ENCODE measurements around the gene KLF5. TPM values are rescaled to one million over a fixed set of nuclear protein-coding genes. Genes with fewer than 3 reads are reported as not detected.

Gene KLF5
- total RNA-seq = 1 to 10 TPM; 5.0 to 5.4 TPM
- 1 to 10 TPM in 1 of 2 donors, under 1 TPM in 1; 0.83 to 3.3 TPM for polyA plus RNA-seq

- no peaks in the 10 kb centered on the region for H3K9me3 ChIP-seq (ENCODE audit: control insufficient read depth in 1 of 2, low read length in 2 of 2)
- DNase-seq = peak; percentile 93 to 97 (median 94)
- H3K27me3 Mint-ChIP-seq = peaks cover 10 to 13% of the 10 kb centered on the region in 2 donors
- intact Hi-C loops (cut with micrococcal nuclease) = loop anchor here (1.0 to 5.0 kb wide), 4 partner anchors 278 to 656 kb away; partner anchors contain the start of genes BORA, DIS3 and MZT1
- H3K4me3 Mint-ChIP-seq = peak within 1 kb of the TSS; percentile 87 to 95 (median 92)
- H3K27ac ChIP-seq (ENCODE audit: low read depth, low read length) = no peak within 1 kb of the TSS
- H3K36me3 ChIP-seq (ENCODE audit: insufficient read depth, low read length) = no peaks in the 10 kb centered on the region
- CTCF ChIA-PET (ENCODE audit: partially characterized antibody) = interaction anchor here (0.7 to 3.2 kb wide), 7 partner anchors 11 to 790 kb away, joined by 3 to 14 read pairs (median 3); no protein-coding TSS in a partner anchor
- peak within 1 kb of the TSS; percentile 52 to 60 for H3K4me3 ChIP-seq (ENCODE audit: low read length in 2 of 2)
- H3K27me3 ChIP-seq (ENCODE audit: insufficient read depth, low read length) = peaks cover 11% of the 10 kb centered on the region
- peaks cover 14 to 30% (median 18%) of the 10 kb centered on the region in 4 donors for H3K4me1 Mint-ChIP-seq
- H3K36me3 Mint-ChIP-seq = peaks cover 3 to 5% of the 10 kb centered on the region in 2 donors
- H3K9me3 Mint-ChIP-seq = no peaks in the 10 kb centered on the region
- peaks cover 19% of the 10 kb centered on the region for H3K4me1 ChIP-seq (ENCODE audit: insufficient read depth, low read length)
- H3K27ac Mint-ChIP-seq = peak within 1 kb of the TSS; percentile 72 to 94 (median 84)
- POLR2A ChIA-PET (ENCODE audit: partially characterized antibody) = interaction anchor here (0.7 to 2.7 kb wide), 11 partner anchors 12 to 1074 kb away, joined by 3 to 13 read pairs (median 3); partner anchors contain the start of genes DIS3 and PIBF1
These were observed at the start of gene KLF5 for GRCh38 chr13:73058736-73059459. Gene KLF5, plus strand, starts transcription at chr13:73059005. Its CDS starts 323 bp downstream, at chr13:73059328.

- no peaks in the 10 kb centered on the region for H3K27me3 ChIP-seq (ENCODE audit: insufficient read depth, low read length)
- H3K9me3 Mint-ChIP-seq = no peaks in the 10 kb centered on the region
- no peak overlapping the region for H3K4me3 ChIP-seq (ENCODE audit: low read length in 2 of 2)
- no peaks in the 10 kb centered on the region for H3K4me1 Mint-ChIP-seq
- POLR2A ChIA-PET (ENCODE audit: partially characterized antibody) = no interaction called here
- no peaks in the 10 kb centered on the region for H3K9me3 ChIP-seq (ENCODE audit: control insufficient read depth in 1 of 2, low read length in 2 of 2)
- peak overlapping the region in 2 of 7 donors; percentile 23 to 73 for H3K27ac Mint-ChIP-seq
- no peak overlapping the region for H3K27ac ChIP-seq (ENCODE audit: low read depth, low read length)
- H3K4me3 Mint-ChIP-seq = no peak overlapping the region
- H3K27me3 Mint-ChIP-seq = no peaks in the 10 kb centered on the region
- peaks cover 30 to 40% of the 10 kb centered on the region in 2 donors for H3K36me3 Mint-ChIP-seq
- no peaks in the 10 kb centered on the region for H3K4me1 ChIP-seq (ENCODE audit: insufficient read depth, low read length)
- intact Hi-C loops (cut with micrococcal nuclease) = no loop called here
- no peak for DNase-seq
- CTCF ChIA-PET (ENCODE audit: partially characterized antibody) = no interaction called here
- H3K36me3 ChIP-seq (ENCODE audit: insufficient read depth, low read length) = no peaks in the 10 kb centered on the region
These were observed 47.1 kb upstream of the KLF5 start for GRCh38 chr13:73011751-73012150.

- ChIA-PET POLR2A (ENCODE audit: partially characterized antibody) (no interaction called here), CTCF (ENCODE audit: partially characterized antibody) (interaction anchor here (0.6 kb wide), 1 partner anchor 20 kb away, joined by 4 read pairs; no protein-coding TSS in a partner anchor)
- H3K4me1 Mint-ChIP-seq = no peaks in the 10 kb centered on the region
- Histone ChIP-seq H3K27ac (ENCODE audit: low read depth, low read length) (no peak overlapping the region), H3K4me3 (ENCODE audit: low read length in 2 of 2) (no peak overlapping the region), H3K27me3 (ENCODE audit: insufficient read depth, low read length) (no peaks in the 10 kb centered on the region), H3K4me1 (ENCODE audit: insufficient read depth, low read length) (no peaks in the 10 kb centered on the region), H3K9me3 (ENCODE audit: control insufficient read depth in 1 of 2, low read length in 2 of 2) (no peaks in the 10 kb centered on the region), H3K36me3 (ENCODE audit: insufficient read depth, low read length) (no peaks in the 10 kb centered on the region)
- no peaks in the 10 kb centered on the region for H3K9me3 Mint-ChIP-seq
- H3K27ac Mint-ChIP-seq = no peak overlapping the region
- H3K27me3 Mint-ChIP-seq = no peaks in the 10 kb centered on the region
- intact Hi-C loops (cut with micrococcal nuclease) = no loop called here
- H3K4me3 Mint-ChIP-seq = no peak overlapping the region
- no peak for DNase-seq
- peaks cover 33 to 43% of the 10 kb centered on the region in 2 donors for H3K36me3 Mint-ChIP-seq
These were observed 43.0 kb upstream of the KLF5 start for GRCh38 chr13:73015805-73016204.

GRCh38 chr13:73018336-73018735 is 40.5 kb upstream of the KLF5 start:
- CTCF ChIA-PET (ENCODE audit: partially characterized antibody) = no interaction called here

GRCh38 chr13:73025217-73026012 is 33.4 kb upstream of the KLF5 start:
- ChIA-PET CTCF (ENCODE audit: partially characterized antibody) (no interaction called here), POLR2A (ENCODE audit: partially characterized antibody) (no interaction called here)
- Histone ChIP-seq H3K9me3 (ENCODE audit: control insufficient read depth in 1 of 2, low read length in 2 of 2) (no peaks in the 10 kb centered on the region), H3K4me3 (ENCODE audit: low read length in 2 of 2) (no peak overlapping the region), H3K27me3 (ENCODE audit: insufficient read depth, low read length) (no peaks in the 10 kb centered on the region), H3K27ac (ENCODE audit: low read depth, low read length) (no peak overlapping the region), H3K36me3 (ENCODE audit: insufficient read depth, low read length) (no peaks in the 10 kb centered on the region), H3K4me1 (ENCODE audit: insufficient read depth, low read length) (no peaks in the 10 kb centered on the region)
- Mint-ChIP-seq H3K9me3 (no peaks in the 10 kb centered on the region), H3K36me3 (peaks cover 0 to 13% of the 10 kb centered on the region in 2 donors), H3K27ac (no peak overlapping the region), H3K4me1 (no peaks in the 10 kb centered on the region), H3K4me3 (no peak overlapping the region), H3K27me3 (no peaks in the 10 kb centered on the region)
- intact Hi-C loops (cut with micrococcal nuclease) = no loop called here
- no peak for DNase-seq

More at GRCh38 chr13:73018336-73018735, 40.5 kb upstream of the KLF5 start:
- Histone ChIP-seq H3K9me3 (ENCODE audit: control insufficient read depth in 1 of 2, low read length in 2 of 2) (no peaks in the 10 kb centered on the region), H3K4me1 (ENCODE audit: insufficient read depth, low read length) (no peaks in the 10 kb centered on the region), H3K4me3 (ENCODE audit: low read length in 2 of 2) (no peak overlapping the region), H3K27me3 (ENCODE audit: insufficient read depth, low read length) (no peaks in the 10 kb centered on the region), H3K27ac (ENCODE audit: low read depth, low read length) (no peak overlapping the region), H3K36me3 (ENCODE audit: insufficient read depth, low read length) (no peaks in the 10 kb centered on the region)
- H3K27ac Mint-ChIP-seq = peak overlapping the region in 1 of 7 donors; percentile 50
- H3K27me3 Mint-ChIP-seq = no peaks in the 10 kb centered on the region
- H3K9me3 Mint-ChIP-seq = no peaks in the 10 kb centered on the region
- no peaks in the 10 kb centered on the region for H3K4me1 Mint-ChIP-seq
- H3K36me3 Mint-ChIP-seq = peaks cover 27 to 41% of the 10 kb centered on the region in 2 donors
- no peak for DNase-seq
- intact Hi-C loops (cut with micrococcal nuclease) = no loop called here
- H3K4me3 Mint-ChIP-seq = no peak overlapping the region
- POLR2A ChIA-PET (ENCODE audit: partially characterized antibody) = no interaction called here

GRCh38 chr13:73034901-73035300 is 23.9 kb upstream of the KLF5 start:
- Histone ChIP-seq H3K9me3 (ENCODE audit: control insufficient read depth in 1 of 2, low read length in 2 of 2) (no peaks in the 10 kb centered on the region), H3K27ac (ENCODE audit: low read depth, low read length) (no peak overlapping the region), H3K27me3 (ENCODE audit: insufficient read depth, low read length) (no peaks in the 10 kb centered on the region), H3K4me3 (ENCODE audit: low read length in 2 of 2) (no peak overlapping the region), H3K36me3 (ENCODE audit: insufficient read depth, low read length) (no peaks in the 10 kb centered on the region), H3K4me1 (ENCODE audit: insufficient read depth, low read length) (no peaks in the 10 kb centered on the region)
- Mint-ChIP-seq H3K27me3 (no peaks in the 10 kb centered on the region), H3K27ac (no peak overlapping the region), H3K4me1 (no peaks in the 10 kb centered on the region), H3K36me3 (no peaks in the 10 kb centered on the region), H3K4me3 (no peak overlapping the region), H3K9me3 (no peaks in the 10 kb centered on the region)
- intact Hi-C loops (cut with micrococcal nuclease) = no loop called here
- ChIA-PET CTCF (ENCODE audit: partially characterized antibody) (no interaction called here), POLR2A (ENCODE audit: partially characterized antibody) (no interaction called here)
- no peak for DNase-seq

- Mint-ChIP-seq H3K36me3 (no peaks in the 10 kb centered on the region), H3K4me3 (no peak overlapping the region), H3K27ac (no peak overlapping the region), H3K9me3 (no peaks in the 10 kb centered on the region), H3K27me3 (no peaks in the 10 kb centered on the region), H3K4me1 (no peaks in the 10 kb centered on the region)
- Histone ChIP-seq H3K27me3 (ENCODE audit: insufficient read depth, low read length) (no peaks in the 10 kb centered on the region), H3K4me3 (ENCODE audit: low read length in 2 of 2) (no peak overlapping the region), H3K4me1 (ENCODE audit: insufficient read depth, low read length) (no peaks in the 10 kb centered on the region), H3K9me3 (ENCODE audit: control insufficient read depth in 1 of 2, low read length in 2 of 2) (no peaks in the 10 kb centered on the region), H3K36me3 (ENCODE audit: insufficient read depth, low read length) (no peaks in the 10 kb centered on the region), H3K27ac (ENCODE audit: low read depth, low read length) (no peak overlapping the region)
- CTCF ChIA-PET (ENCODE audit: partially characterized antibody) = interaction anchor here (0.6 kb wide), 1 partner anchor 68 kb away, joined by 3 read pairs; no protein-coding TSS in a partner anchor
- intact Hi-C loops (cut with micrococcal nuclease) = no loop called here
- POLR2A ChIA-PET (ENCODE audit: partially characterized antibody) = no interaction called here
- DNase-seq = no peak
These were observed 23.1 kb upstream of the KLF5 start for GRCh38 chr13:73035660-73036059.

Measured in CD4-positive, alpha-beta memory T cell (primary cell).